Measurements from ENCODE around the gene TRIM26. TPM values are rescaled to one million over a fixed set of nuclear protein-coding genes. Genes with fewer than 3 reads are reported as not detected.

The TRIM26 gene
- total RNA-seq, 2 experiments from 2014 or later: 42.1 to 44.1 TPM

DNA sequence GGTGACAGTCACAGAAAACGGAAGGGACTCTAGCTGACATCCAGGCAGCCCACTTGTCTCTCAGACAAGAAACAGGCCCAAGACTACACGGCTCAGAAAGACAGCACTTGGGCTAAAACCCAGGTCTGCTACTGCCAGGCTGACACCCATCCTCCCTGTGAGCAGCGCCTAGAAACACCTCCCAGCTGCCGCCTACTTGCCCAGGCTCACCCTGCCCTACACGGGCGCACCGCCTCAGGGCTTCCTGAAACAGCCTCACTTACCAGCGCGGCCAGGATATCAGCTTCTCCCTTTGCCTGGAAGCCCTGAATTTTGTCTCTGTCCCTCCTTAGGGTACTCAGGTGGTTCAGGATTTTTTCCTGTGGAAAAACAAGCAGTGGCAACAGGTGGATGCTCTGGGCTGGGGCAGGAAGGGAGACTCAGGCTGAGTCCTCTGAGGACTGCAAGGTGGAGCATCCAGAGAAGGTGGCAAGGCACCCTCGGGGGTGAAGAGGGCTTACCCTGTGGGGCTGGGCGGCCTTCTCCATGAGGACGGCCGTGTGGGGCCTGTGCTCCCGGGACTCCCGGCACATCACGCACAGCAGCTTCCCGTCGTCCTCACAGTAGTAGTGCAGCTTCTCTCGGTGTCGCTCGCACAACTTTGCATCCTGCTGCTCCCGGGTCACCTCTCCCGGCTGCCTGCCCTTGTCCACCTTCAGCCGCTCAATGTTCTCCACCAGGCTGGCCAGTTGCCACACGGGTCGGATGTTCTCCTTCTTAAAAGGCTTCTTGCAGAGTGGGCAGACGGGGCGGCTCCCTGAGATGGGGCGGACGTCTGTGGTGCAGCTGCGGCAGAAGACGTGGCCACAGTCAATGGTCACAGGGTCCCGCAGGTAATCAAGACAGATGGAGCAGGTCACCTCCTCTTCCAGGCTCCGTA is 14.8 kb downstream of the TRIM26 start:
- Histone ChIP-seq H3K27me3 (ENCODE audit: control insufficient read depth in 1 of 2, insufficient read depth in 2 of 2, low read length in 2 of 2) (no peaks in the 10 kb centered on the region), H3K4me3 (ENCODE audit: low read length) (no peak overlapping the region), H3K36me3 (ENCODE audit: insufficient read depth, low read length) (peaks cover 76% of the 10 kb centered on the region), H3K9me3 (ENCODE audit: control insufficient read depth in 1 of 2, insufficient read depth in 1 of 2, low read length in 2 of 2) (no peaks in the 10 kb centered on the region), H3K27ac (ENCODE audit: low read depth in 1 of 2, low read length in 2 of 2) (peak overlapping the region in 1 of 2 donors; percentile 30), H3K4me1 (ENCODE audit: insufficient read depth, low read length) (peaks cover 6% of the 10 kb centered on the region)
- Mint-ChIP-seq H3K4me3 (no peak overlapping the region), H3K36me3 (ENCODE audit: low read depth) (peaks cover 90% of the 10 kb centered on the region), H3K9me3 (no peaks in the 10 kb centered on the region), H3K27me3 (no peaks in the 10 kb centered on the region), H3K4me1 (ENCODE audit: low read depth) (peaks cover 28% of the 10 kb centered on the region), H3K27ac (no peak overlapping the region)
- DNase-seq: no peak
- CTCF ChIA-PET: no interaction called here
- intact Hi-C loops (cut with DNase I, micrococcal nuclease): no loop called here
- TF ChIP-seq, protein P1, sequence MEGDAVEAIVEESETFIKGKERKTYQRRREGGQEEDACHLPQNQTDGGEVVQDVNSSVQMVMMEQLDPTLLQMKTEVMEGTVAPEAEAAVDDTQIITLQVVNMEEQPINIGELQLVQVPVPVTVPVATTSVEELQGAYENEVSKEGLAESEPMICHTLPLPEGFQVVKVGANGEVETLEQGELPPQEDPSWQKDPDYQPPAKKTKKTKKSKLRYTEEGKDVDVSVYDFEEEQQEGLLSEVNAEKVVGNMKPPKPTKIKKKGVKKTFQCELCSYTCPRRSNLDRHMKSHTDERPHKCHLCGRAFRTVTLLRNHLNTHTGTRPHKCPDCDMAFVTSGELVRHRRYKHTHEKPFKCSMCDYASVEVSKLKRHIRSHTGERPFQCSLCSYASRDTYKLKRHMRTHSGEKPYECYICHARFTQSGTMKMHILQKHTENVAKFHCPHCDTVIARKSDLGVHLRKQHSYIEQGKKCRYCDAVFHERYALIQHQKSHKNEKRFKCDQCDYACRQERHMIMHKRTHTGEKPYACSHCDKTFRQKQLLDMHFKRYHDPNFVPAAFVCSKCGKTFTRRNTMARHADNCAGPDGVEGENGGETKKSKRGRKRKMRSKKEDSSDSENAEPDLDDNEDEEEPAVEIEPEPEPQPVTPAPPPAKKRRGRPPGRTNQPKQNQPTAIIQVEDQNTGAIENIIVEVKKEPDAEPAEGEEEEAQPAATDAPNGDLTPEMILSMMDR (IDR thresholded peaks at IDR 0.05): no peak
- no peak for ATAC-seq (ENCODE audit: poor library complexity)
- POLR2A ChIA-PET: interaction anchor here (0.5 kb wide), 1 partner anchor 483 kb away, joined by 3 read pairs; no protein-coding TSS in a partner anchor

DNA sequence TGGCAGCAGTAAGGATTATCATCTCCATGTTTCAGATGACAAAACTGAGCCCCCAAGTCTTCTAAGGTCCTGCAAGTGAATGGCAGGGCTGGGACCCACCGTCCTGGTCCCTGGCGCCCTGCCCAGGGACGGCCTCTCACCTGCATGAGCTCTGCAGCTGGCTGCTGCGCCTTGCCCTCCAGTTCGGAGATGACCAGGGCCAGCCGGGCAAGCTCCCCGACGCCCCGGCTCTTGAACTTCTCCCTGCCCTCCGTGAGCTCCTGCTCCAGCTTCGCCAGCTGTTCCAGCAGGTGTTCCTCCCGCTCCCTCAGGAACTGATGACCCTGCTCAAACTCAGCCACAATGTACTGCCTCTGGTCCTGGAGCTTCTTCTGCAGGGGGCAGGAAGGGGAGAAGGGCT is 16.8 kb downstream of the TRIM26 start:
- H3K27me3 Mint-ChIP-seq: no peaks in the 10 kb centered on the region
- Histone ChIP-seq H3K27ac (ENCODE audit: low read depth in 1 of 2, low read length in 2 of 2) (no peak overlapping the region), H3K36me3 (ENCODE audit: insufficient read depth, low read length) (peaks cover 76% of the 10 kb centered on the region), H3K9me3 (ENCODE audit: control insufficient read depth in 1 of 2, insufficient read depth in 1 of 2, low read length in 2 of 2) (no peaks in the 10 kb centered on the region), H3K4me3 (ENCODE audit: low read length) (no peak overlapping the region), H3K27me3 (ENCODE audit: control insufficient read depth in 1 of 2, insufficient read depth in 2 of 2, low read length in 2 of 2) (no peaks in the 10 kb centered on the region), H3K4me1 (ENCODE audit: insufficient read depth, low read length) (peaks cover 4% of the 10 kb centered on the region)
- no peak overlapping the region for H3K4me3 Mint-ChIP-seq
- ChIA-PET POLR2A (interaction anchor here (2.0 kb wide), 1 partner anchor 16 kb away, joined by 10 read pairs; the partner anchor contains the start of gene TRIM26), CTCF (no interaction called here)
- H3K9me3 Mint-ChIP-seq: no peaks in the 10 kb centered on the region
- peaks cover 14% of the 10 kb centered on the region for H3K4me1 Mint-ChIP-seq (ENCODE audit: low read depth)
- TF ChIP-seq, protein P1 (IDR thresholded peaks at IDR 0.05): no peak
- ATAC-seq (ENCODE audit: poor library complexity) (no peak), DNase-seq (no peak)
- intact Hi-C loops (cut with DNase I, micrococcal nuclease): no loop called here
- no peak overlapping the region for H3K27ac Mint-ChIP-seq
- peaks cover 94% of the 10 kb centered on the region for H3K36me3 Mint-ChIP-seq (ENCODE audit: low read depth)

DNA sequence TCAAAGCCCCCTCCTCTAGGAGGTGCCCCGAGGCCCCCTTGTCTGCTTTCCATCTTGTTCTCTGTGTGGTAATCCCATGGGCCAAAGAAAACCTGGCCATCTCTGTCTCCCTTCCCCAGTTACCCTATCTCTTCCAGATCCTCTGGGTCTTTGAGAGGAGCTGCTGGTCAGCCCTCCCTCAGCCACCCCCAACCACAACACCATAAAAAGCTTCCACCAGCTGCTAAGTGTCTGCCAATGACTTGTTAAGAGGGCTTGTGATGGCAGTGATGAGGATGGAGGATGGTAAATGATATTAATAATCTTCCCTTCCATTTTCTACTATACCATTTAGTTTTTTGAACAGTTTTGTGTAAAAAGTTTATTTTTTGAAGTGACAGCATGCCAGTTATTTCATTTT is 17.3 kb downstream of the TRIM26 start:
- POLR2A ChIA-PET: interaction anchor here (2.0 kb wide), 1 partner anchor 17 kb away, joined by 10 read pairs; the partner anchor contains the start of gene TRIM26
- no peak overlapping the region for H3K27ac ChIP-seq (ENCODE audit: low read depth in 1 of 2, low read length in 2 of 2)
- Mint-ChIP-seq H3K27ac (no peak overlapping the region), H3K36me3 (ENCODE audit: low read depth) (peaks cover 94% of the 10 kb centered on the region), H3K9me3 (no peaks in the 10 kb centered on the region), H3K4me1 (ENCODE audit: low read depth) (peaks cover 10% of the 10 kb centered on the region), H3K4me3 (no peak overlapping the region), H3K27me3 (no peaks in the 10 kb centered on the region)
- H3K4me3 ChIP-seq (ENCODE audit: low read length): no peak overlapping the region
- H3K4me1 ChIP-seq (ENCODE audit: insufficient read depth, low read length): peaks cover 2% of the 10 kb centered on the region
- no peaks in the 10 kb centered on the region for H3K27me3 ChIP-seq (ENCODE audit: control insufficient read depth in 1 of 2, insufficient read depth in 2 of 2, low read length in 2 of 2)
- peaks cover 77% of the 10 kb centered on the region for H3K36me3 ChIP-seq (ENCODE audit: insufficient read depth, low read length)
- TF ChIP-seq, protein P1 (IDR thresholded peaks at IDR 0.05): no peak
- no peak for ATAC-seq (ENCODE audit: poor library complexity)
- no peak for DNase-seq
- no peaks in the 10 kb centered on the region for H3K9me3 ChIP-seq (ENCODE audit: control insufficient read depth in 1 of 2, insufficient read depth in 1 of 2, low read length in 2 of 2)
- CTCF ChIA-PET: no interaction called here
- intact Hi-C loops (cut with DNase I, micrococcal nuclease): no loop called here

Data from CD4-positive, alpha-beta T cell (primary cell).